WTC11 (cell line): ENCODE measurements around the gene PRKCZ. TPM values are rescaled to one million over a fixed set of nuclear protein-coding genes. Genes with fewer than 3 reads are reported as not detected.

Source experiments
- CREB1 ChIP-seq: sonication (generic); formaldehyde crosslinking; IDR thresholded peaks from 2 replicates; pipeline ENCODE4 v1.8.0; 2023; ENCODE audit warnings: mild to moderate bottlenecking, missing genetic modification reagents
- EMX1 ChIP-seq: fragments of 250-450 bp; sonication (Bioruptor Pico); IDR thresholded peaks from 2 replicates; pipeline ENCODE4 v1.8.0; 2021; ENCODE audit warnings: mild to moderate bottlenecking
- ESRRA ChIP-seq: sonication (generic); formaldehyde crosslinking; IDR thresholded peaks from 2 replicates; pipeline ENCODE4 v1.8.1; 2022; ENCODE audit warnings: mild to moderate bottlenecking, missing genetic modification reagents, borderline replicate concordance
- FOXK1 ChIP-seq: sonication (generic); formaldehyde crosslinking; IDR thresholded peaks from 2 replicates; pipeline ENCODE4 v1.8.0; 2022; ENCODE audit warnings: mild to moderate bottlenecking, moderate library complexity, missing genetic modification reagents
- JAZF1 ChIP-seq: fragments of 250-450 bp; sonication (Bioruptor Pico); IDR thresholded peaks from 2 replicates; pipeline ENCODE4 v1.9.0; 2021; ENCODE audit warnings: moderate library complexity, mild to moderate bottlenecking, inconsistent platforms
- JUN ChIP-seq: sonication (generic); formaldehyde crosslinking; IDR thresholded peaks from 2 replicates; pipeline ENCODE4 v1.8.0; 2023; ENCODE audit warnings: mild to moderate bottlenecking, missing genetic modification reagents
- KAT7 ChIP-seq: sonication (generic); formaldehyde crosslinking; IDR thresholded peaks from 2 replicates; pipeline ENCODE4 v1.8.1; 2023; ENCODE audit warnings: missing genetic modification reagents, mild to moderate bottlenecking, borderline replicate concordance
- MYBL2 ChIP-seq: sonication (generic); formaldehyde crosslinking; IDR thresholded peaks from 2 replicates; pipeline ENCODE4 v1.8.1; 2023; ENCODE audit warnings: mild to moderate bottlenecking, moderate library complexity, missing genetic modification reagents
- NFYB ChIP-seq: sonication (generic); formaldehyde crosslinking; conservative IDR thresholded peaks from 2 replicates; pipeline ENCODE4 v1.8.0; 2022; ENCODE audit warnings: low read depth, missing genetic modification reagents
- RELA ChIP-seq: sonication (generic); formaldehyde crosslinking; IDR thresholded peaks from 2 replicates; pipeline ENCODE4 v1.8.1; 2022; ENCODE audit warnings: missing genetic modification reagents, mild to moderate bottlenecking, borderline replicate concordance
- SMAD3 ChIP-seq: sonication (generic); formaldehyde crosslinking; IDR thresholded peaks from 2 replicates; pipeline ENCODE4 v1.8.0; 2022; ENCODE audit warnings: missing genetic modification reagents, mild to moderate bottlenecking, borderline replicate concordance
- SMAD4 ChIP-seq: sonication (generic); formaldehyde crosslinking; IDR thresholded peaks from 2 replicates; pipeline ENCODE4 v1.8.0; 2022; ENCODE audit warnings: mild to moderate bottlenecking, missing genetic modification reagents
- SP1 ChIP-seq: sonication (generic); formaldehyde crosslinking; conservative IDR thresholded peaks from 2 replicates; pipeline ENCODE4 v1.8.1; 2022; ENCODE audit warnings: missing genetic modification reagents
- ZNF138 ChIP-seq: sonication (generic); formaldehyde crosslinking; conservative IDR thresholded peaks from 2 replicates; pipeline ENCODE4 v1.8.1; 2022; ENCODE audit warnings: mild to moderate bottlenecking, moderate library complexity, missing genetic modification reagents
- ZNF232 ChIP-seq: sonication (generic); formaldehyde crosslinking; IDR thresholded peaks from 2 replicates; pipeline ENCODE4 v1.8.0; 2022; ENCODE audit warnings: mild to moderate bottlenecking, missing genetic modification reagents
- ZNF396 ChIP-seq: fragments of 250-450 bp; sonication (Bioruptor Pico); IDR thresholded peaks from 2 replicates; pipeline ENCODE4 v1.8.0; 2021; ENCODE audit warnings: mild to moderate bottlenecking, moderate library complexity, borderline replicate concordance
- total RNA-seq: library from RNA; stranded (reverse); gene quantifications from 3 replicates; pipeline ENCODE4 v1.2.3, GENCODE V29; 2021
- TF ChIP-seq, protein P1 (sequence below): sonication (generic); formaldehyde crosslinking; IDR thresholded peaks from 2 replicates; pipeline ENCODE4 v1.8.0; 2022; ENCODE audit warnings: mild to moderate bottlenecking, missing genetic modification reagents
- TF ChIP-seq, protein P2 (sequence below): fragments of 200-600 bp; IDR thresholded peaks from 2 replicates; pipeline ENCODE4 v1.8.0; 2022; ENCODE audit warnings: antibody characterized with exemption
- TF ChIP-seq, protein P3 (sequence below): sonication (generic); formaldehyde crosslinking; IDR thresholded peaks from 2 replicates; pipeline ENCODE4 v1.8.1; 2023; ENCODE audit warnings: mild to moderate bottlenecking, missing genetic modification reagents, moderate library complexity
- TF ChIP-seq, protein P4 (sequence below): sonication (generic); formaldehyde crosslinking; IDR thresholded peaks from 2 replicates; pipeline ENCODE4 v1.8.1; 2023; ENCODE audit warnings: mild to moderate bottlenecking, missing genetic modification reagents
- TF ChIP-seq, protein P5 (sequence below): sonication (generic); formaldehyde crosslinking; IDR thresholded peaks from 2 replicates; pipeline ENCODE4 v1.8.0; 2022; ENCODE audit warnings: mild to moderate bottlenecking, missing genetic modification reagents
- TF ChIP-seq, protein P6 (sequence below): sonication (generic); formaldehyde crosslinking; IDR thresholded peaks from 2 replicates; pipeline ENCODE4 v1.8.0; 2022; ENCODE audit warnings: mild to moderate bottlenecking, missing genetic modification reagents
- TF ChIP-seq, protein P7 (sequence below): sonication (generic); formaldehyde crosslinking; IDR thresholded peaks from 2 replicates; pipeline ENCODE4 v1.8.1; 2023; ENCODE audit warnings: mild to moderate bottlenecking, moderate library complexity, missing genetic modification reagents
- TF ChIP-seq, protein P8 (sequence below): fragments of 250-450 bp; sonication (Bioruptor Pico); IDR thresholded peaks from 2 replicates; pipeline ENCODE4 v1.9.0; 2021; ENCODE audit warnings: mild to moderate bottlenecking

PRKCZ gene
- total RNA-seq, 1 experiment from 2014 or later: 52.5 TPM

DNA sequence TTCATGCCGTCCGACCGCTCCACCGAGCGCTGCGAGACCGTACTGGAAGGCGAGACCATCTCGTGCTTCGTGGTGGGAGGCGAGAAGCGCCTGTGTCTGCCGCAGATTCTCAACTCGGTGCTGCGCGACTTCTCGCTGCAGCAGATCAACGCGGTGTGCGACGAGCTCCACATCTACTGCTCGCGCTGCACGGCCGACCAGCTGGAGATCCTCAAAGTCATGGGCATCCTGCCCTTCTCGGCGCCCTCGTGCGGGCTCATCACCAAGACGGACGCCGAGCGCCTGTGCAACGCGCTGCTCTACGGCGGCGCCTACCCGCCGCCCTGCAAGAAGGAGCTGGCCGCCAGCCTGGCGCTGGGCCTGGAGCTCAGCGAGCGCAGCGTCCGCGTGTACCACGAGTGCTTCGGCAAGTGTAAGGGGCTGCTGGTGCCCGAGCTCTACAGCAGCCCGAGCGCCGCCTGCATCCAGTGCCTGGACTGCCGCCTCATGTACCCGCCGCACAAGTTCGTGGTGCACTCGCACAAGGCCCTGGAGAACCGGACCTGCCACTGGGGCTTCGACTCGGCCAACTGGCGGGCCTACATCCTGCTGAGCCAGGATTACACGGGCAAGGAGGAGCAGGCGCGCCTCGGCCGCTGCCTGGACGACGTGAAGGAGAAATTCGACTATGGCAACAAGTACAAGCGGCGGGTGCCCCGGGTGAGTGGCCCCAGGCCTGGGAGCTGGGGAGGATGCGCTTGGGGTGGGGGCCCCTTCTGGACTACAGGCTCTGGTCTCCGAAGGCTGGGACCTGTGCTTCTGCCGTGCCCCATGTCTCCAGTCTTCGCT is 179.0 kb downstream of the PRKCZ start (continued):
- no peak for TF ChIP-seq NFYB (CRISPR knock-in tag)
- TF ChIP-seq SMAD3: no peak
- TF ChIP-seq KAT7 (CRISPR knock-in tag): no peak; the same call in 1 of the 2 replicates
- no peak for TF ChIP-seq SMAD4 (CRISPR knock-in tag)
- TF ChIP-seq, protein P1, sequence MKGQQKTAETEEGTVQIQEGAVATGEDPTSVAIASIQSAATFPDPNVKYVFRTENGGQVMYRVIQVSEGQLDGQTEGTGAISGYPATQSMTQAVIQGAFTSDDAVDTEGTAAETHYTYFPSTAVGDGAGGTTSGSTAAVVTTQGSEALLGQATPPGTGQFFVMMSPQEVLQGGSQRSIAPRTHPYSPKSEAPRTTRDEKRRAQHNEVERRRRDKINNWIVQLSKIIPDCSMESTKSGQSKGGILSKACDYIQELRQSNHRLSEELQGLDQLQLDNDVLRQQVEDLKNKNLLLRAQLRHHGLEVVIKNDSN: 0 out of 2 replicates have a peak, but pooled peaks have one; percentile 46
- TF ChIP-seq, protein P2, sequence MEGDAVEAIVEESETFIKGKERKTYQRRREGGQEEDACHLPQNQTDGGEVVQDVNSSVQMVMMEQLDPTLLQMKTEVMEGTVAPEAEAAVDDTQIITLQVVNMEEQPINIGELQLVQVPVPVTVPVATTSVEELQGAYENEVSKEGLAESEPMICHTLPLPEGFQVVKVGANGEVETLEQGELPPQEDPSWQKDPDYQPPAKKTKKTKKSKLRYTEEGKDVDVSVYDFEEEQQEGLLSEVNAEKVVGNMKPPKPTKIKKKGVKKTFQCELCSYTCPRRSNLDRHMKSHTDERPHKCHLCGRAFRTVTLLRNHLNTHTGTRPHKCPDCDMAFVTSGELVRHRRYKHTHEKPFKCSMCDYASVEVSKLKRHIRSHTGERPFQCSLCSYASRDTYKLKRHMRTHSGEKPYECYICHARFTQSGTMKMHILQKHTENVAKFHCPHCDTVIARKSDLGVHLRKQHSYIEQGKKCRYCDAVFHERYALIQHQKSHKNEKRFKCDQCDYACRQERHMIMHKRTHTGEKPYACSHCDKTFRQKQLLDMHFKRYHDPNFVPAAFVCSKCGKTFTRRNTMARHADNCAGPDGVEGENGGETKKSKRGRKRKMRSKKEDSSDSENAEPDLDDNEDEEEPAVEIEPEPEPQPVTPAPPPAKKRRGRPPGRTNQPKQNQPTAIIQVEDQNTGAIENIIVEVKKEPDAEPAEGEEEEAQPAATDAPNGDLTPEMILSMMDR: no peak
- TF ChIP-seq, protein P3, sequence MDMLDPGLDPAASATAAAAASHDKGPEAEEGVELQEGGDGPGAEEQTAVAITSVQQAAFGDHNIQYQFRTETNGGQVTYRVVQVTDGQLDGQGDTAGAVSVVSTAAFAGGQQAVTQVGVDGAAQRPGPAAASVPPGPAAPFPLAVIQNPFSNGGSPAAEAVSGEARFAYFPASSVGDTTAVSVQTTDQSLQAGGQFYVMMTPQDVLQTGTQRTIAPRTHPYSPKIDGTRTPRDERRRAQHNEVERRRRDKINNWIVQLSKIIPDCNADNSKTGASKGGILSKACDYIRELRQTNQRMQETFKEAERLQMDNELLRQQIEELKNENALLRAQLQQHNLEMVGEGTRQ (CRISPR knock-in tag): no peak
- TF ChIP-seq ZNF138 (CRISPR knock-in tag): no peak
- TF ChIP-seq, protein P4, sequence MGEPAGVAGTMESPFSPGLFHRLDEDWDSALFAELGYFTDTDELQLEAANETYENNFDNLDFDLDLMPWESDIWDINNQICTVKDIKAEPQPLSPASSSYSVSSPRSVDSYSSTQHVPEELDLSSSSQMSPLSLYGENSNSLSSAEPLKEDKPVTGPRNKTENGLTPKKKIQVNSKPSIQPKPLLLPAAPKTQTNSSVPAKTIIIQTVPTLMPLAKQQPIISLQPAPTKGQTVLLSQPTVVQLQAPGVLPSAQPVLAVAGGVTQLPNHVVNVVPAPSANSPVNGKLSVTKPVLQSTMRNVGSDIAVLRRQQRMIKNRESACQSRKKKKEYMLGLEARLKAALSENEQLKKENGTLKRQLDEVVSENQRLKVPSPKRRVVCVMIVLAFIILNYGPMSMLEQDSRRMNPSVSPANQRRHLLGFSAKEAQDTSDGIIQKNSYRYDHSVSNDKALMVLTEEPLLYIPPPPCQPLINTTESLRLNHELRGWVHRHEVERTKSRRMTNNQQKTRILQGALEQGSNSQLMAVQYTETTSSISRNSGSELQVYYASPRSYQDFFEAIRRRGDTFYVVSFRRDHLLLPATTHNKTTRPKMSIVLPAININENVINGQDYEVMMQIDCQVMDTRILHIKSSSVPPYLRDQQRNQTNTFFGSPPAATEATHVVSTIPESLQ (CRISPR knock-in tag): no peak
- 0 out of 2 replicates have a peak, but pooled peaks have one; percentile 59 for TF ChIP-seq MYBL2
- TF ChIP-seq JUN (CRISPR knock-in tag): no peak
- 0 out of 2 replicates have a peak, but pooled peaks have one; percentile 49 for TF ChIP-seq ESRRA (CRISPR knock-in tag)
- no peak for TF ChIP-seq JAZF1
- TF ChIP-seq, protein P5, sequence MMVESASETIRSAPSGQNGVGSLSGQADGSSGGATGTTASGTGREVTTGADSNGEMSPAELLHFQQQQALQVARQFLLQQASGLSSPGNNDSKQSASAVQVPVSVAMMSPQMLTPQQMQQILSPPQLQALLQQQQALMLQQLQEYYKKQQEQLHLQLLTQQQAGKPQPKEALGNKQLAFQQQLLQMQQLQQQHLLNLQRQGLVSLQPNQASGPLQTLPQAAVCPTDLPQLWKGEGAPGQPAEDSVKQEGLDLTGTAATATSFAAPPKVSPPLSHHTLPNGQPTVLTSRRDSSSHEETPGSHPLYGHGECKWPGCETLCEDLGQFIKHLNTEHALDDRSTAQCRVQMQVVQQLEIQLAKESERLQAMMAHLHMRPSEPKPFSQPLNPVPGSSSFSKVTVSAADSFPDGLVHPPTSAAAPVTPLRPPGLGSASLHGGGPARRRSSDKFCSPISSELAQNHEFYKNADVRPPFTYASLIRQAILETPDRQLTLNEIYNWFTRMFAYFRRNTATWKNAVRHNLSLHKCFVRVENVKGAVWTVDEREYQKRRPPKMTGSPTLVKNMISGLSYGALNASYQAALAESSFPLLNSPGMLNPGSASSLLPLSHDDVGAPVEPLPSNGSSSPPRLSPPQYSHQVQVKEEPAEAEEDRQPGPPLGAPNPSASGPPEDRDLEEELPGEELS (CRISPR knock-in tag): no peak; the same call in 1 of the 2 replicates
- TF ChIP-seq ZNF396 (CRISPR knock-in tag): no peak
- TF ChIP-seq ZNF232: no peak
- no peak for TF ChIP-seq EMX1 (CRISPR knock-in tag)
- TF ChIP-seq FOXK1 (CRISPR knock-in tag): 0 out of 2 replicates have a peak, but pooled peaks have one; percentile 19
- TF ChIP-seq, protein P6, sequence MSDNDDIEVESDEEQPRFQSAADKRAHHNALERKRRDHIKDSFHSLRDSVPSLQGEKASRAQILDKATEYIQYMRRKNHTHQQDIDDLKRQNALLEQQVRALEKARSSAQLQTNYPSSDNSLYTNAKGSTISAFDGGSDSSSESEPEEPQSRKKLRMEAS: peak; percentile 36
- TF ChIP-seq SP1 (CRISPR knock-in tag): no peak
- 0 out of 2 replicates have a peak, but pooled peaks have one; percentile 47 for TF ChIP-seq RELA (CRISPR knock-in tag)
- peak; percentile 51; the same call in 1 of the 2 replicates for TF ChIP-seq CREB1
- TF ChIP-seq, protein P7, sequence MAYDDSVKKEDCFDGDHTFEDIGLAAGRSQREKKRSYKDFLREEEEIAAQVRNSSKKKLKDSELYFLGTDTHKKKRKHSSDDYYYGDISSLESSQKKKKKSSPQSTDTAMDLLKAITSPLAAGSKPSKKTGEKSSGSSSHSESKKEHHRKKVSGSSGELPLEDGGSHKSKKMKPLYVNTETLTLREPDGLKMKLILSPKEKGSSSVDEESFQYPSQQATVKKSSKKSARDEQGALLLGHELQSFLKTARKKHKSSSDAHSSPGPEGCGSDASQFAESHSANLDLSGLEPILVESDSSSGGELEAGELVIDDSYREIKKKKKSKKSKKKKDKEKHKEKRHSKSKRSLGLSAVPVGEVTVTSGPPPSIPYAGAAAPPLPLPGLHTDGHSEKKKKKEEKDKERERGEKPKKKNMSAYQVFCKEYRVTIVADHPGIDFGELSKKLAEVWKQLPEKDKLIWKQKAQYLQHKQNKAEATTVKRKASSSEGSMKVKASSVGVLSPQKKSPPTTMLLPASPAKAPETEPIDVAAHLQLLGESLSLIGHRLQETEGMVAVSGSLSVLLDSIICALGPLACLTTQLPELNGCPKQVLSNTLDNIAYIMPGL (CRISPR knock-in tag): peak; percentile 46; the same call in 1 of the 2 replicates
- TF ChIP-seq, protein P8, sequence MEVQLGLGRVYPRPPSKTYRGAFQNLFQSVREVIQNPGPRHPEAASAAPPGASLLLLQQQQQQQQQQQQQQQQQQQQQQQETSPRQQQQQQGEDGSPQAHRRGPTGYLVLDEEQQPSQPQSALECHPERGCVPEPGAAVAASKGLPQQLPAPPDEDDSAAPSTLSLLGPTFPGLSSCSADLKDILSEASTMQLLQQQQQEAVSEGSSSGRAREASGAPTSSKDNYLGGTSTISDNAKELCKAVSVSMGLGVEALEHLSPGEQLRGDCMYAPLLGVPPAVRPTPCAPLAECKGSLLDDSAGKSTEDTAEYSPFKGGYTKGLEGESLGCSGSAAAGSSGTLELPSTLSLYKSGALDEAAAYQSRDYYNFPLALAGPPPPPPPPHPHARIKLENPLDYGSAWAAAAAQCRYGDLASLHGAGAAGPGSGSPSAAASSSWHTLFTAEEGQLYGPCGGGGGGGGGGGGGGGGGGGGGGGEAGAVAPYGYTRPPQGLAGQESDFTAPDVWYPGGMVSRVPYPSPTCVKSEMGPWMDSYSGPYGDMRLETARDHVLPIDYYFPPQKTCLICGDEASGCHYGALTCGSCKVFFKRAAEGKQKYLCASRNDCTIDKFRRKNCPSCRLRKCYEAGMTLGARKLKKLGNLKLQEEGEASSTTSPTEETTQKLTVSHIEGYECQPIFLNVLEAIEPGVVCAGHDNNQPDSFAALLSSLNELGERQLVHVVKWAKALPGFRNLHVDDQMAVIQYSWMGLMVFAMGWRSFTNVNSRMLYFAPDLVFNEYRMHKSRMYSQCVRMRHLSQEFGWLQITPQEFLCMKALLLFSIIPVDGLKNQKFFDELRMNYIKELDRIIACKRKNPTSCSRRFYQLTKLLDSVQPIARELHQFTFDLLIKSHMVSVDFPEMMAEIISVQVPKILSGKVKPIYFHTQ (CRISPR knock-in tag): no peak
- TF ChIP-seq, all 79 proteins: peak for 12
